Liver (tissue), 3 donors: Measurements from ENCODE around the gene SFXN5.

Experiments
- GABPA ChIP-seq, 2 donors: IDR thresholded peaks in 1 of 2; conservative IDR thresholded peaks in 1 of 2; 2 replicates each; pipeline ENCODE4 v1.6.1; 2016; ENCODE audit warnings: antibody characterized with exemption in 2 of 2, mild to moderate bottlenecking in 1 of 2, moderate library complexity in 1 of 2
- HNF4A ChIP-seq, 2 donors: conservative IDR thresholded peaks; 2 replicates each; pipeline ENCODE4 v1.6.1; 2016; ENCODE audit warnings: antibody characterized with exemption in 2 of 2, mild to moderate bottlenecking in 2 of 2
- JUND ChIP-seq, 2 donors: IDR thresholded peaks; 2 replicates each; pipeline ENCODE4 v1.6.1; 2016; ENCODE audit warnings: antibody characterized with exemption in 2 of 2
- RAD21 ChIP-seq, 2 donors: IDR thresholded peaks; 2 replicates each; pipeline ENCODE4 v1.6.1; 2016; ENCODE audit warnings: antibody characterized with exemption in 2 of 2, mild to moderate bottlenecking in 2 of 2
- SP1 ChIP-seq: IDR thresholded peaks from 2 replicates; pipeline ENCODE4 v1.6.1; 2018; ENCODE audit warnings: antibody characterized with exemption, mild to moderate bottlenecking
- TAF1 ChIP-seq: conservative IDR thresholded peaks from 2 replicates; pipeline ENCODE4 v1.6.1; 2016; ENCODE audit warnings: antibody characterized with exemption, mild to moderate bottlenecking
- YY1 ChIP-seq: IDR thresholded peaks from 2 replicates; pipeline ENCODE4 v1.6.1; 2016; ENCODE audit warnings: antibody characterized with exemption, mild to moderate bottlenecking
- TF ChIP-seq, protein P1 (sequence below): fragments of 150-350 bp; IDR thresholded peaks from 2 replicates; pipeline ENCODE4 v1.5.1; 2017; ENCODE audit warnings: improper control_type of control experiment, low read depth, low read length; ENCODE audit not compliant: missing input control
- TF ChIP-seq, protein P2 (sequence below): IDR thresholded peaks from 2 replicates; pipeline ENCODE4 v1.6.1; 2016; ENCODE audit warnings: antibody characterized with exemption, mild to moderate bottlenecking
- TF ChIP-seq, protein P3 (sequence below): IDR thresholded peaks from 2 replicates; pipeline ENCODE4 v1.6.1; 2016; ENCODE audit warnings: antibody characterized with exemption
- donor health status: healthy.
- donor health status: healthy.

DNA sequence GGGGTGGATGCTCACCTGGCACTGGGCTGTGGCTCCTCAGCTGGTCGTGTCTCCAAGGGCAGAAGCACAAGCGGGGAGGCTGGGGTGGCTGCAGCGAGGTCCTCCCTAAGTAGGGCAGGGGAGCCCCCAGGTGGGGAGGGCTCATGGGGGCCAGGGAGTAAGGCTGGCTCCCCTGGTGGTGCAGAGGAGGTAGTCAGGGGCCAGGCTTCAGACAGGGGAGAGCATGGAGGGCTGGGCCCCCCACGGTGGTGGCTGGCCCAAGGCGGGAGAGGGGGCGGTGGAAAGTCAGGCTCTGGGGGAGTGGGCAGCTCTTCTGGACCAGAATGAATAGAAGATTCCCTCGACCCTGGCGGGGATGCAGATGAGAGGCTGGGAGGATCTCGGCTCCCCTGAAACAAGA lies 8.1 kb upstream of the SFXN5 start:
- TF ChIP-seq, protein P1, sequence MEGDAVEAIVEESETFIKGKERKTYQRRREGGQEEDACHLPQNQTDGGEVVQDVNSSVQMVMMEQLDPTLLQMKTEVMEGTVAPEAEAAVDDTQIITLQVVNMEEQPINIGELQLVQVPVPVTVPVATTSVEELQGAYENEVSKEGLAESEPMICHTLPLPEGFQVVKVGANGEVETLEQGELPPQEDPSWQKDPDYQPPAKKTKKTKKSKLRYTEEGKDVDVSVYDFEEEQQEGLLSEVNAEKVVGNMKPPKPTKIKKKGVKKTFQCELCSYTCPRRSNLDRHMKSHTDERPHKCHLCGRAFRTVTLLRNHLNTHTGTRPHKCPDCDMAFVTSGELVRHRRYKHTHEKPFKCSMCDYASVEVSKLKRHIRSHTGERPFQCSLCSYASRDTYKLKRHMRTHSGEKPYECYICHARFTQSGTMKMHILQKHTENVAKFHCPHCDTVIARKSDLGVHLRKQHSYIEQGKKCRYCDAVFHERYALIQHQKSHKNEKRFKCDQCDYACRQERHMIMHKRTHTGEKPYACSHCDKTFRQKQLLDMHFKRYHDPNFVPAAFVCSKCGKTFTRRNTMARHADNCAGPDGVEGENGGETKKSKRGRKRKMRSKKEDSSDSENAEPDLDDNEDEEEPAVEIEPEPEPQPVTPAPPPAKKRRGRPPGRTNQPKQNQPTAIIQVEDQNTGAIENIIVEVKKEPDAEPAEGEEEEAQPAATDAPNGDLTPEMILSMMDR, result no peak
- no peak for TF ChIP-seq TAF1
- TF ChIP-seq RAD21 (IDR thresholded peaks at IDR 0.05), result no peak
- TF ChIP-seq YY1, result no peak
- no peak for TF ChIP-seq GABPA (IDR thresholded peaks at IDR 0.05 in 1 of 2, conservative IDR thresholded peaks at IDR 0.05 in 1 of 2)
- TF ChIP-seq, protein P2, sequence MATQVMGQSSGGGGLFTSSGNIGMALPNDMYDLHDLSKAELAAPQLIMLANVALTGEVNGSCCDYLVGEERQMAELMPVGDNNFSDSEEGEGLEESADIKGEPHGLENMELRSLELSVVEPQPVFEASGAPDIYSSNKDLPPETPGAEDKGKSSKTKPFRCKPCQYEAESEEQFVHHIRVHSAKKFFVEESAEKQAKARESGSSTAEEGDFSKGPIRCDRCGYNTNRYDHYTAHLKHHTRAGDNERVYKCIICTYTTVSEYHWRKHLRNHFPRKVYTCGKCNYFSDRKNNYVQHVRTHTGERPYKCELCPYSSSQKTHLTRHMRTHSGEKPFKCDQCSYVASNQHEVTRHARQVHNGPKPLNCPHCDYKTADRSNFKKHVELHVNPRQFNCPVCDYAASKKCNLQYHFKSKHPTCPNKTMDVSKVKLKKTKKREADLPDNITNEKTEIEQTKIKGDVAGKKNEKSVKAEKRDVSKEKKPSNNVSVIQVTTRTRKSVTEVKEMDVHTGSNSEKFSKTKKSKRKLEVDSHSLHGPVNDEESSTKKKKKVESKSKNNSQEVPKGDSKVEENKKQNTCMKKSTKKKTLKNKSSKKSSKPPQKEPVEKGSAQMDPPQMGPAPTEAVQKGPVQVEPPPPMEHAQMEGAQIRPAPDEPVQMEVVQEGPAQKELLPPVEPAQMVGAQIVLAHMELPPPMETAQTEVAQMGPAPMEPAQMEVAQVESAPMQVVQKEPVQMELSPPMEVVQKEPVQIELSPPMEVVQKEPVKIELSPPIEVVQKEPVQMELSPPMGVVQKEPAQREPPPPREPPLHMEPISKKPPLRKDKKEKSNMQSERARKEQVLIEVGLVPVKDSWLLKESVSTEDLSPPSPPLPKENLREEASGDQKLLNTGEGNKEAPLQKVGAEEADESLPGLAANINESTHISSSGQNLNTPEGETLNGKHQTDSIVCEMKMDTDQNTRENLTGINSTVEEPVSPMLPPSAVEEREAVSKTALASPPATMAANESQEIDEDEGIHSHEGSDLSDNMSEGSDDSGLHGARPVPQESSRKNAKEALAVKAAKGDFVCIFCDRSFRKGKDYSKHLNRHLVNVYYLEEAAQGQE, result no peak
- TF ChIP-seq, protein P3, sequence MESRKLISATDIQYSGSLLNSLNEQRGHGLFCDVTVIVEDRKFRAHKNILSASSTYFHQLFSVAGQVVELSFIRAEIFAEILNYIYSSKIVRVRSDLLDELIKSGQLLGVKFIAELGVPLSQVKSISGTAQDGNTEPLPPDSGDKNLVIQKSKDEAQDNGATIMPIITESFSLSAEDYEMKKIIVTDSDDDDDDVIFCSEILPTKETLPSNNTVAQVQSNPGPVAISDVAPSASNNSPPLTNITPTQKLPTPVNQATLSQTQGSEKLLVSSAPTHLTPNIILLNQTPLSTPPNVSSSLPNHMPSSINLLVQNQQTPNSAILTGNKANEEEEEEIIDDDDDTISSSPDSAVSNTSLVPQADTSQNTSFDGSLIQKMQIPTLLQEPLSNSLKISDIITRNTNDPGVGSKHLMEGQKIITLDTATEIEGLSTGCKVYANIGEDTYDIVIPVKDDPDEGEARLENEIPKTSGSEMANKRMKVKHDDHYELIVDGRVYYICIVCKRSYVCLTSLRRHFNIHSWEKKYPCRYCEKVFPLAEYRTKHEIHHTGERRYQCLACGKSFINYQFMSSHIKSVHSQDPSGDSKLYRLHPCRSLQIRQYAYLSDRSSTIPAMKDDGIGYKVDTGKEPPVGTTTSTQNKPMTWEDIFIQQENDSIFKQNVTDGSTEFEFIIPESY, result no peak
- TF ChIP-seq JUND (IDR thresholded peaks at IDR 0.05), result no peak
- TF ChIP-seq SP1, result no peak
- TF ChIP-seq HNF4A (conservative IDR thresholded peaks at IDR 0.05), result no peak
